Heart left ventricle (tissue), 16 donors: Measurements from ENCODE around the gene CHTF8. TPM values are rescaled to one million over a fixed set of nuclear protein-coding genes. Genes with fewer than 3 reads are reported as not detected.
"Not testable (repeated sequence)": the region's sequence is repeated elsewhere in the genome, so short reads cannot be mapped to it uniquely, and the experiment has no call there.

Source experiments
- ATAC-seq, 4 donors: fragments of 200-7000 bp; cut with Tn5 transposase; one replicate each; pipeline ENCODE4 v1.9.1; 2020 to 2022; ENCODE audit warnings: moderate library complexity in 4 of 4, mild to moderate bottlenecking in 3 of 4, moderate number of reproducible peaks in 1 of 4
- DNase-seq, 5 donors: peaks; one replicate each; pipeline ENCODE4 v3.0.0-alpha.2; 2020
- H3K27ac ChIP-seq, 12 donors: fragments of 200-600 bp; sonication (generic) in 4 of 12; one replicate each; pipeline versions ENCODE4 v1.5.0 to v1.8.0; 2016 to 2022; ENCODE audit warnings: mild to moderate bottlenecking in 2 of 12
- H3K27me3 ChIP-seq, 9 donors: fragments of 200-600 bp; sonication (generic) in 2 of 9; one replicate each; pipeline versions ENCODE4 v1.5.1 to v1.8.0; 2016 to 2022; ENCODE audit warnings: mild to moderate bottlenecking in 3 of 9
- H3K36me3 ChIP-seq, 9 donors: fragments of 200-600 bp; sonication (generic) in 2 of 9; one replicate each; pipeline versions ENCODE4 v1.5.0 to v1.8.0; 2018 to 2022; ENCODE audit warnings: mild to moderate bottlenecking in 2 of 9
- H3K4me1 ChIP-seq, 12 donors: fragments of 200-600 bp; sonication (generic) in 4 of 12; one replicate each; pipeline versions ENCODE4 v1.5.0 to v1.8.0; 2016 to 2022; ENCODE audit warnings: mild to moderate bottlenecking in 3 of 12
- H3K4me3 ChIP-seq, 12 donors: fragments of 200-600 bp; sonication (generic) in 4 of 12; one replicate each; pipeline versions ENCODE4 v1.5.0 to v1.8.0; 2017 to 2022; ENCODE audit warnings: mild to moderate bottlenecking in 9 of 12, moderate library complexity in 4 of 12
- H3K9me3 ChIP-seq, 12 donors: fragments of 200-600 bp; sonication (generic) in 4 of 12; one replicate each; pipeline versions ENCODE4 v1.5.0 to v1.8.0; 2016 to 2022; ENCODE audit warnings: mild to moderate bottlenecking in 1 of 12
- CTCF ChIP-seq, 12 donors: fragments of 200-600 bp; sonication (generic) in 4 of 12; IDR thresholded peaks; one replicate each; pipeline versions ENCODE4 v1.5.0 to v1.8.0; 2018 to 2022; ENCODE audit warnings: antibody characterized with exemption in 12 of 12, mild to moderate bottlenecking in 5 of 12
- POLR2A ChIP-seq, 2 donors: fragments of 450-650 bp; IDR thresholded peaks; one replicate each; pipeline ENCODE4 v1.6.1; 2017; ENCODE audit warnings: antibody characterized with exemption in 2 of 2, mild to moderate bottlenecking in 2 of 2, moderate library complexity in 2 of 2
- WGBS, 4 donors: extraction: QIAGEN DNeasy Blood & Tissue Kit in 2 of 4; methylation state at CpG; one replicate each; pipeline versions ENCODE4 v1.1.5 to v1.1.7; 2013 to 2018; 5-methylcytosine and 5-hydroxymethylcytosine counted together
- intact Hi-C, 10 donors: fragments of 100-400 bp; cut with DNase I; formaldehyde crosslinking; loops; one replicate each; pipeline versions ENCODE4 v1.11.1 to v1.14.2; 2022
- polyA plus RNA-seq, 2 donors: library from polyadenylated mRNA; stranded (reverse); fragments of 200-250 nt; gene quantifications; one replicate each; pipeline ENCODE4 v1.2.3, GENCODE V29; 2013
- total RNA-seq, 9 donors: library from RNA; depleted of rRNA in 2 of 9; stranded (reverse); fragments of >200 nt in 2 of 9; fragmentation: NEBNext Ultra II Directional in 3 of 9; extraction: Animal tissue kit (Norgen Biotek cat#: 25700) in 3 of 9; gene quantifications; one replicate each; pipeline versions ENCODE4 v1.1.0 to v1.2.4, GENCODE V29; 2016 to 2023
- donor health status: ischemic (EF 13 %, LVEDD 7.1; RV severe dilation, severe dysfunction).
- donor health status: healthy with polysubstance abuse.
- donor health status: DM: no; HTN: yes; CAD: no.
- donor health status: DM: no; HTN: no; CAD: no.
- donor health status: ischemic (EF 25% LVEDD 6.9; RV normal size, moderate dysfunction).
- donor health status: ischemic (EF 25% LVEDD 5.7; RV mildly dilated, moderate dysfunction).
- donor health status: healthy.
- donor health status: DM: yes; HTN: yes; CAD: no.
- donor health status: ischemic (EF 35%, LVEDD 5.7; RV mildly dilated, moderate dysfunction).
- donor health status: nonischemic (EF 11% LVEDD 7.7; RV severe dilation, severe dysfunction).
- donor health status: DM: yes; HTN: yes; CAD: no.
- donor health status: PGD.
- donor health status: ischemic (EF 29% LVEDD 5.4; RV normal size, mild dysfunction).
- donor health status: nonischemic (EF 23%, LVEDD 6.1; RV moderate dilation, normal function).

The CHTF8 gene
- total and polyA plus RNA-seq, 11 donors: 18.7 to 79.7 (median 53.2) TPM

- Histone ChIP-seq H3K4me3 (no peak overlapping the region), H3K9me3 (no peaks in the 10 kb centered on the region), H3K27me3 (no peaks in the 10 kb centered on the region), H3K36me3 (peaks cover 0 to 92% (median 73%) of the 10 kb centered on the region in 9 donors), H3K4me1 (no peaks in the 10 kb centered on the region), H3K27ac (no peak overlapping the region)
- DNase-seq: no peak
- WGBS, 4 donors: 80 to 86% (median 83%) methylated on average over 4 of the region's 4 CpGs
- no peak for TF ChIP-seq POLR2A (IDR thresholded peaks at IDR 0.05)
- TF ChIP-seq CTCF (IDR thresholded peaks at IDR 0.05): no peak
- ATAC-seq: peak in 1 of 4 donors; percentile 45
- intact Hi-C loops: no loop called here
These were observed 13.3 kb upstream of the CHTF8 start for GRCh38 chr16:69145658-69146057.

GRCh38 chr16:69143116-69143515 lies 10.7 kb upstream of the CHTF8 start:
- no peaks in the 10 kb centered on the region for H3K4me1 ChIP-seq
- no peak overlapping the region for H3K4me3 ChIP-seq
- no peaks in the 10 kb centered on the region for H3K27me3 ChIP-seq
- intact Hi-C loops: no loop called here
- ATAC-seq: no peak
- H3K9me3 ChIP-seq: no peaks in the 10 kb centered on the region
- 82 to 89% (median 86%) methylated on average over 11 of the region's 11 CpGs for WGBS, 4 donors
- H3K36me3 ChIP-seq: peaks cover 0 to 95% (median 82%) of the 10 kb centered on the region in 9 donors
- TF ChIP-seq POLR2A (IDR thresholded peaks at IDR 0.05) (no peak), CTCF (IDR thresholded peaks at IDR 0.05) (no peak)
- no peak for DNase-seq
- H3K27ac ChIP-seq: no peak overlapping the region

- H3K9me3 ChIP-seq: no peaks in the 10 kb centered on the region
- H3K27me3 ChIP-seq: no peaks in the 10 kb centered on the region
- WGBS, 4 donors: 92 to 97% (median 95%) methylated on average over 4 of the region's 4 CpGs
- TF ChIP-seq CTCF (IDR thresholded peaks at IDR 0.05) (no peak), POLR2A (IDR thresholded peaks at IDR 0.05) (no peak)
- no peak overlapping the region for H3K27ac ChIP-seq
- no peak overlapping the region for H3K4me3 ChIP-seq
- ATAC-seq (no peak), DNase-seq (no peak)
- no peaks in the 10 kb centered on the region for H3K4me1 ChIP-seq
- peaks cover 0 to 99% (median 92%) of the 10 kb centered on the region in 9 donors for H3K36me3 ChIP-seq
- intact Hi-C loops: no loop called here
These were observed 9.5 kb upstream of the CHTF8 start for GRCh38 chr16:69141936-69142335.

GRCh38 chr16:69141014-69141413 lies 8.6 kb upstream of the CHTF8 start:
- 88 to 96% (median 90%) methylated on average over 5 of the region's 5 CpGs for WGBS, 4 donors
- no peaks in the 10 kb centered on the region for H3K4me1 ChIP-seq
- TF ChIP-seq CTCF (IDR thresholded peaks at IDR 0.05): no peak
- no peak for TF ChIP-seq POLR2A (IDR thresholded peaks at IDR 0.05)
- no peaks in the 10 kb centered on the region for H3K27me3 ChIP-seq
- H3K36me3 ChIP-seq: peaks cover 0 to 96% (median 91%) of the 10 kb centered on the region in 9 donors
- H3K27ac ChIP-seq: no peak overlapping the region
- intact Hi-C loops: no loop called here
- H3K4me3 ChIP-seq: no peak overlapping the region
- no peaks in the 10 kb centered on the region for H3K9me3 ChIP-seq
- DNase-seq (no peak), ATAC-seq (no peak)

GRCh38 chr16:69139464-69139863 lies 7.1 kb upstream of the CHTF8 start:
- not testable (repeated sequence) for H3K4me1 ChIP-seq, H3K4me3 ChIP-seq, DNase-seq, H3K27ac ChIP-seq, H3K27me3 ChIP-seq, H3K9me3 ChIP-seq, ATAC-seq
- intact Hi-C loops: loop anchor here in 1 of 10 donors (10.0 kb wide), 1 partner anchor 605 kb away; the partner anchor contains the start of gene ZFP90
- WGBS, 4 donors: 93 to 97% (median 96%) methylated on average over 7 of the region's 7 CpGs
- H3K36me3 ChIP-seq: peaks cover 0 to 83% (median 77%) of the 10 kb centered on the region in 9 donors
